Urinary bladder (tissue), 4 donors: ENCODE data around the gene LMBR1L. TPM values are rescaled to one million over a fixed set of nuclear protein-coding genes. Genes with fewer than 3 reads are reported as not detected.

Source experiments
- DNase-seq: peaks from one replicate; pipeline ENCODE4 v3.0.0-alpha.2; 2015; ENCODE audit errors: extremely low spot score
- H3K27ac ChIP-seq: one replicate; pipeline ENCODE4 v1.5.1; 2013; ENCODE audit warnings: low read depth, mild to moderate bottlenecking, moderate library complexity
- H3K36me3 ChIP-seq: one replicate; pipeline ENCODE4 v1.6.1; 2013; ENCODE audit warnings: mild to moderate bottlenecking, moderate library complexity; ENCODE audit not compliant: insufficient read depth
- H3K4me1 ChIP-seq: one replicate; pipeline ENCODE4 v1.6.1; 2013; ENCODE audit warnings: mild to moderate bottlenecking, moderate library complexity; ENCODE audit not compliant: insufficient read depth
- H3K4me3 ChIP-seq: one replicate; pipeline ENCODE4 v1.5.1; 2013; ENCODE audit warnings: low read depth, low read length
- WGBS: extraction: QIAGEN DNeasy Blood & Tissue Kit; methylation state at CpG from one replicate; pipeline ENCODE4 v1.1.7; 2013; 5-methylcytosine and 5-hydroxymethylcytosine counted together
- polyA plus RNA-seq: library from polyadenylated mRNA; stranded (reverse); fragments of 200-250 nt; gene quantifications from one replicate; pipeline ENCODE4 v1.2.3, GENCODE V29; 2013
- total RNA-seq: library from RNA; depleted of rRNA; stranded (reverse); fragments of >200 nt; gene quantifications from one replicate; pipeline ENCODE4 v1.2.3, GENCODE V29; 2014
- donor health status: healthy with polysubstance abuse.
- donor health status: healthy.

Gene LMBR1L
- total and polyA plus RNA-seq, 2 donors = 52.4 to 53.9 TPM

DNA sequence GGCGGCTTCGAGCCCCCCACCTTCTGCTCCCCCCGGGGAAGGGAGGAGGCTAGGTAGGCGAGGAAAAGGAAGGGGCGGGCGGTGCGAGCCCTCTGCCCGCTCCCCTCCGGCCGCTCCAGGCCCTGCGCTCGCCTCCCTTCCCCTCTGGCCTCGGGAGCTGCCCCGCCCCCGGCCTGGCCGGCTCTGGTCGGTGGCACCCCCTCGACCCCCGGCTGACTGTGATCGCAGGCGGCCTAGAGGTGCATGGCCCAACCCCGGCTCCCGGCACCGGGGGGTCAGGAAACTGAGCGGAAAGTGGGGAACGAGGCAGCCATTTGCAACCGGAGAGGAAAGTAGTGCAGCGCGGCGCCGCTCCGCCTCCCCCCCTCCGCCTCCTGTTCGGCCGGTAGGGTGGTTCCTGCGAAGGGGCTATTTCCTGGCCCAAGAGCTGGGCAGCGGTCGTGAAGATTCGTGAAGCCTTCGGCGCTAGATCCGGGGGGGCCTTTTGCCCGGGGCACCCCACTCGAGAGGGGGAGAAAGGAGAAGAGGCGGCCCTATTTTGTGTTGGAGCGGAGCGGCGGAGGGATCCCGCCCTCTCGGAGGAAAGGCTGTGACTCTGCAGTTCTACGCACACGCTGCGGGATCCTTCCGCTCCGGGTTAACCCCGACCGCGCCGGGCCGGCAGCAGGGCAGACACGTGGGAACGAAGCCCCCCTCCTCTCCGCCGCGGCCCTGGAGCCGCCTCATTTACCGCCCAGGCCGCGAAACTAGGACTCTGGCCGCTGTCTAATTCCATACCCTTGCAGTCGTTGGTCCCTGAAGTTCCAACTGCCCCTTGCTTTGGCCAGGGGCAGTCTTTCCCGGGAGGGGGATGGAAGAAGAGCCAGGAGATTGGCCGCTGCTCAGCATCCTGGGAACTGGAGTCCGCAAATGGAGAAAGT lies 50.1 kb downstream of the LMBR1L start, which contains the start of gene KMT2D:
Gene KMT2D, minus strand, starts transcription at position 558 of the 920 bp plus-strand sequence. CDS start 5,470 bp downstream, outside the sequence.
- DNase-seq = peak; percentile 84
- under 1% methylated on average over 73 of the region's 74 CpGs for WGBS

GRCh38 chr12:49059299-49060171 lies 51.1 kb downstream of the LMBR1L start:
- peak overlapping the region; percentile 96 for H3K4me3 ChIP-seq
- H3K4me1 ChIP-seq = no peaks in the 10 kb centered on the region
- no peak for DNase-seq

More for the DNA sequence above, 50.1 kb downstream of the LMBR1L start, which contains the start of gene KMT2D:
- H3K27ac ChIP-seq = peak within 1 kb of the TSS; percentile 97
- no peaks in the 10 kb centered on the region for H3K36me3 ChIP-seq
- no peaks in the 10 kb centered on the region for H3K4me1 ChIP-seq
- H3K4me3 ChIP-seq = peak within 1 kb of the TSS; percentile 96

GRCh38 chr12:49059045-49059298 lies 51.7 kb downstream of the LMBR1L start:
- no peak for DNase-seq
- Histone ChIP-seq H3K36me3 (peaks cover 3% of the 10 kb centered on the region), H3K4me3 (peak overlapping the region; percentile 96), H3K27ac (no peak overlapping the region), H3K4me1 (no peaks in the 10 kb centered on the region)
- WGBS = 0% methylated on average over 1 of the region's 1 CpG

More at GRCh38 chr12:49059299-49060171, 51.1 kb downstream of the LMBR1L start:
- Histone ChIP-seq H3K27ac (peak overlapping the region; percentile 97), H3K36me3 (peaks cover 3% of the 10 kb centered on the region)
- under 1% methylated on average over 70 of the region's 70 CpGs for WGBS

DNA sequence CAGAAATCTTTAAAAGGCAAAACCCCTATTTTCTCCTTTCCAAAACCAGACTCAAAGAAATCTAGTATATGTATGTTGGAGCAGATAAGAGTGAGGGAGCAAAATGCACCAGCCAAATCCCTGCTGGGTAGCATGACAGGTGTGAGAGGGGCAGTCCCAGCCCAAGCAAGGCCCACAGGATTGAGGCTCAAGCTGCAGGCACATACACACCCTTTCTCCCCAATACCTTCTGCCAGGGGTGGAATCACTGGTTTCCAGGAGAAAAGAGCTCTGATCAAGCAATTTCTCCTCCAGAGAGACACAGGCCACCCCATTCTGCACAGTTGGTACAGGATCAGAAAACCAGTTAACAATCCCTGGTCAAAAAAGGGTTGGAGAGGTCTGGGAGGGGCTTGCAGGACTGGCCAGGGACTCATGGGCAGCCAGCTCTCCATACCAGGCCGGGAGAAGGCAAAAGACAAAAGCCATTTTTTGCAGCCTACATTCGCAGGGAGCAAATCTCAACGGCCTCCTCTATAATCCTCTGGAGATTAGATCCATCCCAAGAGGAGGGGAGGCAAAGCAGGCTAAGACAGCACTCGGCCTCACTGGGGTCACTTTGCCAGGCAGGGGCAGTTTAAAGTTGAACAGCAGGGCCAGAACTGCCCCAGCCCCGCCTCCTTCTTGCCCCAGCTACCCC lies 52.1 kb downstream of the LMBR1L start:
- H3K27ac ChIP-seq = no peak overlapping the region
- 7% methylated on average over 5 of the region's 5 CpGs for WGBS

GRCh38 chr12:49057888-49058287 lies 52.8 kb downstream of the LMBR1L start:
- Histone ChIP-seq H3K36me3 (peaks cover 3% of the 10 kb centered on the region), H3K4me3 (peak overlapping the region; percentile 96), H3K27ac (peak overlapping the region; percentile 33), H3K4me1 (no peaks in the 10 kb centered on the region)
- no peak for DNase-seq
- WGBS = 7% methylated on average over 4 of the region's 4 CpGs

More for the DNA sequence above, 52.1 kb downstream of the LMBR1L start:
- DNase-seq = no peak
- H3K36me3 ChIP-seq = peaks cover 3% of the 10 kb centered on the region
- peak overlapping the region; percentile 96 for H3K4me3 ChIP-seq
- no peaks in the 10 kb centered on the region for H3K4me1 ChIP-seq

DNA sequence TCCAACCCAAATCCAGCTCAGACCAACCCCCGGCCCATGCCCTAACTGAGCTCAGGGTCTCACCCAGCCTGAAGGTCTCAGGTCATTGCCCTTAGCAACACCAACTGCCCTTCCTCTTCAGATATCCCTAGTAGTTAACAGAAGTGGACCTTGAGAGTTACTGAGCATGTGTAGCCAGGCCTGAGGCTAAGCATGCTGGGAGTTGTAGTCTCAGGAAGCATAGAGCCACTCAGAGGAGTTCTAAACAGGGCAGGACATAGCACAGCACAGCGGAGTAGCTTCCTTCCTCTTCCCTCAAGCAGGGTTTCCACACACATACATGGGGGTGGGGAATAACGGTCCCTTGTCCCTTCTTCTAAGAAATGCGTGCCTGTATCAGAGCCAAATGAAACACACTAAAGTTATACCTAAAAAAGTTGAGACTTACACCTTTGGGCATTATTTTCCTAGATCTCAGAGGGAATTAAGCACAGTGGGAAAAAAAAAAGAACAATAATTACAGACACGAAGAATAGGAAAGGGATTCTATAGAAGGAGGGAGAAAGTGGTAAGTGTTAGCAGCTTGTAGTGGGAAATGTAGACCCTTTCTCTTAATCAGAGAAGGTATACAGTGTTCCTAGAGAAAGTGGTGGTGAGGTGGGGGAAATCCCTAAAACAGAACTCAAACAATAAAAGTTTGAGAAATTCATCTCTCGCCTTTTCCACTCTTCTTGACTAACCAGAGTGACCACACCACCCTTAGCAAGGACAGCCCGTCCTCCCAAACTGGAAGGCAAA lies 54.5 kb downstream of the LMBR1L start:
- H3K36me3 ChIP-seq = peaks cover 7% of the 10 kb centered on the region
- H3K27ac ChIP-seq = no peak overlapping the region
- WGBS = 48% methylated on average over 7 of the region's 7 CpGs
- no peak overlapping the region for H3K4me3 ChIP-seq
- DNase-seq = no peak
- no peaks in the 10 kb centered on the region for H3K4me1 ChIP-seq

GRCh38 chr12:49055092-49055491 lies 55.6 kb downstream of the LMBR1L start:
- Histone ChIP-seq H3K4me1 (no peaks in the 10 kb centered on the region), H3K36me3 (peaks cover 9% of the 10 kb centered on the region), H3K4me3 (no peak overlapping the region), H3K27ac (no peak overlapping the region)
- no peak for DNase-seq
- 76% methylated on average over 4 of the region's 4 CpGs for WGBS

DNA sequence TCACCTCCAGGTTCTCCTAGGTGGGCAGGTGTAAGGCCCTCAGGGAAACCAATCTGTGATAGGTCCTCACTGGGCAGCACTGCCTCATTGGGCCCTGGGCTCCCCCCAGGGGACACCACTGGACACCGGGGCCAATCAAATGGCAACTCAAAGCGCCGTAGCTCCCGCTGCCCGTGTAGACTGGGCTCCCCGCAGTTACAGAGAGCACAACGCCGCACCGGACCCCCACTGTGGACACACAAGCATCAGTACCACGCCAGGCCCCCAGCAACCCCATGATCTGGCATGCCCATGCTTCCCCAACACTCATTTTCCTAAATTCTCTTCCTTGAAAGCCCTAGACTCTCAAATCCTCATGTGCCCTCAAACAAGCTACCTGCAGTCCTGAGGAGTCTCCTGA lies 56.1 kb downstream of the LMBR1L start:
- no peak for DNase-seq
- no peaks in the 10 kb centered on the region for H3K4me1 ChIP-seq
- H3K4me3 ChIP-seq = no peak overlapping the region
- 92% methylated on average over 10 of the region's 10 CpGs for WGBS
- H3K36me3 ChIP-seq = peaks cover 10% of the 10 kb centered on the region
- no peak overlapping the region for H3K27ac ChIP-seq

DNA sequence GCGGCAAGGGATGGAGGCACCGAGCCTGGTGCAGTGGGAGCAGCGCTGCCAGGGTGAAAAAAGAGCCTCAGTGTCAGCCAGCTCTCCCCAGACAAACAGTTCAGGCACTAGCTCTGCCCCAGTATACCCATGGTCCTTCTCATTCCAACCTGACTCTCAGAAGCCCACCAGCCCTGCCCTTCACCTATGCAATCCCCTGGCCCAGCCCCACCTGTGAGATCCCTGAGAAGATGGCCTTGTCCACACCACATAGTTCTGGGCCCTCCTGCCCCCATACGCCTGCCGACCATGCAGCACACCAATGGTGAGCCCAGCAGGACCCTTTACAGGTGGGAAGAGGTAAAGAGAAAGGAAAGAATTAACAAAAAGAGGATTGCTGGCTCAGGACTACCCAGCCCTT lies 56.6 kb downstream of the LMBR1L start:
- 95% methylated on average over 5 of the region's 5 CpGs for WGBS
- DNase-seq = no peak
- Histone ChIP-seq H3K36me3 (peaks cover 10% of the 10 kb centered on the region), H3K4me3 (no peak overlapping the region), H3K4me1 (no peaks in the 10 kb centered on the region), H3K27ac (no peak overlapping the region)

GRCh38 chr12:49052451-49053208 lies 58.0 kb downstream of the LMBR1L start:
- DNase-seq = no peak
- H3K4me1 ChIP-seq = no peaks in the 10 kb centered on the region
- 83% methylated on average over 16 of the region's 16 CpGs for WGBS
- H3K27ac ChIP-seq = no peak overlapping the region
- peaks cover 12% of the 10 kb centered on the region for H3K36me3 ChIP-seq
- no peak overlapping the region for H3K4me3 ChIP-seq

DNA sequence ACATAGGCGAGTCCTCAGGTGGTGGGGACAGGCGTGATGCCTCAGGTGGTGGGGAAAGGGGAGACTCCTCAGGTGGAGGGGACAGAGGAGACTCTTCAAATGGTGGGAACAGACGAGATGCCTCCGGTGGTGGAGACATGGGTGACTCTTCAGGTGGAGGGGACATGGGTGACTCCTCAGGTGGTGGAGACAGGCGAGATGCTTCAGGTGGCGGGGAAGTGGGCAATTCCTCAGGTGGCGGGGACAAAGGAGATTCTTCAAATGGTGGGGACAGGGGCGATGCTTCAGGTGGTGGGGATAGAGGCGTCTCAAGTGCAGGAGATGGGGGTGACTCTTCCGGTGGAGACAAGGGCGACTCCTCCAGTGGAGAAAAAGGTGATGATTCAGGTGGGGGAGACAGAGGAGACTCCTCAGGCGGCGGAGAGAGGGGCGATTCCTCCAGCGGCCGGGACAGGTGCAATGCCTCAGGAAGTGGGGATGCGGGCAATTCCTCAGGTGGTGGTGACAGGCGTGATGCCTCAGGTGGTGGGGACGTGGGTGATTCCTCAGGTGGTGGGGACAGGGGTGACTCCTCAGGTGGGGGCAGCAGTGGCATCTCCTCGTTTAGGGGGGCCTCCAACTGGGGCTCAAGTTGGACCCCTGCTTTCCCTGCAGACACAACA lies 58.7 kb downstream of the LMBR1L start:
- 87% methylated on average over 20 of the region's 20 CpGs for WGBS
- Histone ChIP-seq H3K36me3 (peaks cover 12% of the 10 kb centered on the region), H3K27ac (no peak overlapping the region), H3K4me1 (no peaks in the 10 kb centered on the region), H3K4me3 (no peak overlapping the region)
- no peak for DNase-seq

DNA sequence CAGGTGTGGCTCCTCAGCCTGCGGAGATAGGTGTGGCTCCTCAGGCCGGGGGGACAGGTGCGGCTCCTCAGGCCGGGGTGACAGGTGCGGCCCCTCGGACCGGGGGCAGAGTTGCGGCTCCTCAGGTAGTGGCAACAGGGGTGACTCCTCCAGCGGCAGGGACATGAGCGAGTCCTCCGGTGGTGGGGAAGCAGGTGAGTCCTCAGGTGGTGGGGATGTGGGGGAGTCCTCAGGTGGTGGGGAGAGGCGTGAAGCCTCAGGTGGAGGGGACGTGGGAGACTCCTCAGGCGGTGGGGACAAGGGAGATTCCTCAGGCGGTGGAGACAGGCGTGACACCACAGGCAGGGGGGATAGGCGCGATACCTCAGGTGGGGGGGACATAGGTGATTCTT lies 59.3 kb downstream of the LMBR1L start:
- 95% methylated on average over 18 of the region's 18 CpGs for WGBS
- no peak for DNase-seq
- no peak overlapping the region for H3K4me3 ChIP-seq
- no peaks in the 10 kb centered on the region for H3K4me1 ChIP-seq
- no peak overlapping the region for H3K27ac ChIP-seq
- peaks cover 12% of the 10 kb centered on the region for H3K36me3 ChIP-seq
